Duodenal mucosa (tissue), 2 donors: Measurements from ENCODE around the gene SHROOM2.

Experiments used
- H3K27ac ChIP-seq: one replicate; pipeline ENCODE4 v1.7.0; 2013; ENCODE audit warnings: low read depth, low read length
- H3K27me3 ChIP-seq, 2 donors: one replicate each; pipeline ENCODE4 v1.7.0; 2013; ENCODE audit warnings: low read length in 2 of 2, control low read depth in 1 of 2; ENCODE audit not compliant: insufficient read depth in 2 of 2, control insufficient read depth in 1 of 2
- H3K36me3 ChIP-seq, 2 donors: one replicate each; pipeline ENCODE4 v1.7.0; 2013; ENCODE audit warnings: low read length in 2 of 2, control low read depth in 1 of 2; ENCODE audit not compliant: insufficient read depth in 2 of 2, control insufficient read depth in 1 of 2
- H3K4me1 ChIP-seq, 2 donors: one replicate each; pipeline ENCODE4 v1.7.0; 2013; ENCODE audit warnings: low read length in 2 of 2, control low read depth in 1 of 2; ENCODE audit not compliant: insufficient read depth in 2 of 2, control insufficient read depth in 1 of 2
- H3K4me3 ChIP-seq, 2 donors: one replicate each; pipeline ENCODE4 v1.7.0; 2013; ENCODE audit warnings: low read length in 2 of 2, low read depth in 1 of 2
- H3K9ac ChIP-seq, 2 donors: one replicate each; pipeline ENCODE4 v1.7.0; 2013; ENCODE audit warnings: low read length in 2 of 2, low read depth in 1 of 2
- H3K9me3 ChIP-seq, 2 donors: one replicate each; pipeline ENCODE4 v1.7.0; 2013; ENCODE audit warnings: low read length in 2 of 2, control low read depth in 1 of 2; ENCODE audit not compliant: control insufficient read depth in 1 of 2

SHROOM2 gene

DNA sequence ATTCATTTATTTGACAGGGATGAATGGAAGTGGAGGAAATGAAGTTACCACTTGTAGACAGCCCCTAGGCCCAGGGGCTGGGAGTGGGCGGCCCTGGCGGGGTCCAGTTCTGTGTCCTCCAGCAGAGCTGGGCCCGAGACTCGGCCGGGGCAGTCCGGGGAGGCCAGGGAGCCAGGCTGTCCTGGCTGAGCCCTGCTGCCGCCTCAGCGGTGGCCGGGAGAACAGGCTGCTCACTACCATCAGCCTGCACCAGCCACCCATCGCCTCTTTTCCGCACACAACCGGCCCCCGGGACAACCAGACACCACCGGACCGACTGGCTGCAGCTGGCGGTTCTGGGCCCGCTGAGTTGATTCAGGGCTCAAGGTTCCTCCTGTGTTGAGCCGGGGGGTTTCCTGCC, 206.5 kb downstream of the SHROOM2 start:
- H3K4me3 ChIP-seq: no peak overlapping the region
- no peak overlapping the region for H3K27ac ChIP-seq

DNA sequence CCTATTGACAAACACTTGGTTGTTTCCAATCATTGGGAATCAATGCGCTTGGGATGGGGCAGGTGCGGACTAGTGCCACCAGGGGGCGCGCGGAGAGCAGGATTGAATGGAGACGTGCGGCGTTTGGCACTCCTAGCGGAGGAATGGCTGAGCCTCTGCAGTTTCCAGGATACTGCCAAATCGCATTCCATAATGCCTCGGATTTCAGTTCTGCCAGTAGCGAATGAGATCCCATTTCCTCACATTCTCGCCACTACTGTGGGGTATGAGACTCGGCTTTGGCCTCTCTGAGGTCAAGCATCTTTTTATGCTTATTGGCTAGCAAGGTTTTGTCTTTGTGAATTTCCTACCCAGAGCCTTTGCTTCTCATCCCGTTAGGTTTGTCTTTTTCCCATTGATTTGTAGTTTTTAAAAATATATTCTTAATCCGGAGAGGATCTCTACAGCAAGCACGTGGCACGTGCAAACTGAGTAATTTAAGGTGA, 209.7 kb downstream of the SHROOM2 start:
- Histone ChIP-seq H3K9ac (no peak overlapping the region), H3K27ac (no peak overlapping the region), H3K4me3 (no peak overlapping the region), H3K9me3 (no peaks in the 10 kb centered on the region), H3K4me1 (no peaks in the 10 kb centered on the region), H3K27me3 (no peaks in the 10 kb centered on the region), H3K36me3 (no peaks in the 10 kb centered on the region)

More for the DNA sequence above, 206.5 kb downstream of the SHROOM2 start:
- Histone ChIP-seq H3K4me1 (no peaks in the 10 kb centered on the region), H3K9me3 (no peaks in the 10 kb centered on the region), H3K36me3 (no peaks in the 10 kb centered on the region), H3K9ac (no peak overlapping the region), H3K27me3 (no peaks in the 10 kb centered on the region)

DNA sequence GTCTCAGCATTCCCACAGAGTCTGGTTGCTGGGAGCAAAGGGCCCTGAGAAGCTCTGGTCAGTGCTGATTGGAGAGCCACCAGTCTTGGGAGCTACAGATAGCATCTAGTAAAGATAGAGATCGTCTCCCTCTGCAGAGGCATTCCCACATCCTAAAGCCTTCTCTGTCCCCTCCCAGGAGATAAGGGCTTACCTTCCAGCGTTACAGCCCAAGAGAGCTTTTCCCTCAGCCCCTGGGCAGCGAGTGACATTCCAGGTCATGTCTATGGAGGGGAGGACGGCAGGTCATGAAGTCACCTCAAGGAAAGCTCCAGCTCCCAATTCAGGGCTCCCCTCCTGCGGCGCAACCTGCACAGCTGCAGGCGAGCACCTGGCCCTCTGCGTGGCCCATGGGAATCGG, 210.8 kb downstream of the SHROOM2 start:
- Histone ChIP-seq H3K9me3 (no peaks in the 10 kb centered on the region), H3K4me3 (no peak overlapping the region), H3K27me3 (no peaks in the 10 kb centered on the region), H3K4me1 (no peaks in the 10 kb centered on the region), H3K9ac (no peak overlapping the region), H3K36me3 (no peaks in the 10 kb centered on the region), H3K27ac (no peak overlapping the region)

DNA sequence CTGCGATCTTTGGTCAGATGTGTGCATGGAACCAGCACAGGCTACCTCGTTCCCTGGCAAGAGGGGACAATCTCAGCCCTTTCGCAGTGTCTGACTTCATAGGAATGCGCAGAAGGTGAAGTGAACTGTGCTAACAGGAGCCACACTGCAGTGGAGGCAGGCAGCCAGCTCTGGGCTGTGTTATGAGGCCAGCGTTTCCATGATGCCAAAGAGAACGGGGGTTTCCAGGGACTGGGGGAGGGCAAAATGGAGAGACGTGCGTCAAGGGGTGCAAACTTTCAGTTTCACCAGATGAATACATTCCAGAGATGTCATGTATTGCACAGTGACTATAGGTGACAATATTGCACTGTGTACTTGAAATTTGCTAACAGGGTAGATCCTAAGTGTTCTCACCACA, 211.3 kb downstream of the SHROOM2 start:
- no peaks in the 10 kb centered on the region for H3K4me1 ChIP-seq
- H3K9me3 ChIP-seq: no peaks in the 10 kb centered on the region
- no peak overlapping the region for H3K9ac ChIP-seq
- no peak overlapping the region for H3K27ac ChIP-seq
- no peaks in the 10 kb centered on the region for H3K27me3 ChIP-seq
- H3K4me3 ChIP-seq: no peak overlapping the region
- no peaks in the 10 kb centered on the region for H3K36me3 ChIP-seq
